Endothelial cell of umbilical vein (primary cell): ENCODE results near the gene PPP2R5B. TPM values are rescaled to one million over a fixed set of nuclear protein-coding genes. Genes with fewer than 3 reads are reported as not detected.

ENCODE experiments used
- BruUV-seq: library from RNA; stranded (reverse); fragments of 400-500 nt; replicated peaks from 2 replicates; lab custom pipeline; 2021; lab: Mats Ljungman, UMichigan
- CTCF ChIA-PET: fragments of 300-600, 350-600 bp; sonication (Branson Sonifier 250); formaldehyde crosslinking; loops from one replicate; lab custom pipeline; 2021; ENCODE audit warnings: antibody characterized with exemption, inconsistent platforms; lab: Charles Lee
- POLR2A ChIA-PET: fragments of 300-600, 350-600 bp; sonication (Branson Sonifier 250); formaldehyde crosslinking; loops from one replicate; lab custom pipeline; 2021; ENCODE audit warnings: antibody characterized with exemption, inconsistent platforms; lab: Charles Lee
- DNase-seq: peaks from one replicate; pipeline ENCODE4 v3.0.0-alpha.2; 2011; ENCODE audit warnings: low read depth, low spot score
- FAIRE-seq: peaks from 2 replicates; lab custom pipeline; 2011; peaks lifted over from hg19 to GRCh38; lab: Jason Lieb, UNC
- H2AFZ ChIP-seq: 2 replicates; pipeline ENCODE4 v1.6.0; 2012; ENCODE audit warnings: low read depth, low read length, control low read depth, inconsistent platforms
- H3K27ac ChIP-seq: 2 replicates; pipeline ENCODE4 v1.5.1; 2011; ENCODE audit warnings: low read depth, mild to moderate bottlenecking, control low read depth, low read length, moderate library complexity; ENCODE audit not compliant: insufficient read depth
- H3K27me3 ChIP-seq, 2 experiments: 2 replicates each; pipeline versions ENCODE4 v1.6.0 to v1.6.1; 2011; ENCODE audit warnings: low read length in 2 of 2, mixed read lengths in 1 of 2; ENCODE audit not compliant: control insufficient read depth in 2 of 2, insufficient read depth in 2 of 2
- H3K36me3 ChIP-seq, 2 experiments: 2 replicates in 1 of 2; 3 replicates in 1 of 2; pipeline ENCODE4 v1.5.1; 2011; ENCODE audit warnings: low read length in 2 of 2, mild to moderate bottlenecking in 1 of 2, moderate library complexity in 1 of 2; ENCODE audit not compliant: control insufficient read depth in 2 of 2, insufficient read depth in 2 of 2; ENCODE audit errors: extremely low read depth in 1 of 2
- H3K4me1 ChIP-seq: 3 replicates; pipeline ENCODE4 v1.5.1; 2011; ENCODE audit warnings: mild to moderate bottlenecking, low read length; ENCODE audit not compliant: control insufficient read depth, insufficient read depth; ENCODE audit errors: extremely low read depth
- H3K4me2 ChIP-seq: 2 replicates; pipeline ENCODE4 v1.6.1; 2011; ENCODE audit warnings: low read length, control low read depth, mixed read lengths; ENCODE audit not compliant: insufficient read depth
- H3K4me3 ChIP-seq, 3 experiments: fragments of 200-600 bp in 1 of 3; sonication (generic), shearing (Covaris generic) in 1 of 3; replicated peaks in 1 of 3; 2 replicates each; pipeline ENCODE4 v1.5.1; 2011 to 2016; ENCODE audit warnings: control low read depth in 3 of 3, low read length in 3 of 3, mild to moderate bottlenecking in 2 of 3, inconsistent platforms in 1 of 3, low read depth in 1 of 3, moderate library complexity in 1 of 3; ENCODE audit not compliant: insufficient read depth in 1 of 3
- H3K79me2 ChIP-seq: 2 replicates; pipeline ENCODE4 v1.6.0; 2012; ENCODE audit warnings: low read length, inconsistent platforms; ENCODE audit not compliant: control insufficient read depth, insufficient read depth
- H3K9ac ChIP-seq: replicated peaks from 2 replicates; pipeline ENCODE3; 2011; ENCODE audit warnings: low read length, control low read depth; ENCODE audit not compliant: insufficient read depth; ENCODE audit errors: extremely low read depth
- H3K9me1 ChIP-seq: replicated peaks from 3 replicates; pipeline ENCODE4 v1.6.0; 2011; ENCODE audit warnings: mild to moderate bottlenecking, low read length; ENCODE audit not compliant: control insufficient read depth, insufficient read depth; ENCODE audit errors: extremely low read depth
- H3K9me3 ChIP-seq: replicated peaks from 2 replicates; pipeline ENCODE4 v1.5.1; 2012; ENCODE audit warnings: low read length, inconsistent platforms; ENCODE audit not compliant: control insufficient read depth, insufficient read depth
- H4K20me1 ChIP-seq: replicated peaks from 2 replicates; pipeline ENCODE3; 2011; ENCODE audit warnings: mild to moderate bottlenecking, low read length; ENCODE audit not compliant: control insufficient read depth, insufficient read depth; ENCODE audit errors: extremely low read depth
- EZH2 ChIP-seq: IDR thresholded peaks from 2 replicates; pipeline ENCODE4 v1.6.1; 2012; ENCODE audit warnings: borderline replicate concordance, low read depth, mild to moderate bottlenecking, moderate library complexity, low read length, inconsistent platforms; ENCODE audit not compliant: severe bottlenecking
- FOS ChIP-seq: IDR thresholded peaks from 2 replicates; pipeline ENCODE4 v1.6.1; 2011; ENCODE audit warnings: mild to moderate bottlenecking, low read length, moderate library complexity, borderline replicate concordance; ENCODE audit not compliant: insufficient read depth
- GATA2 ChIP-seq: IDR thresholded peaks from 2 replicates; pipeline ENCODE4 v1.7.0; 2011; ENCODE audit warnings: low read depth, mild to moderate bottlenecking, moderate library complexity, mixed read lengths, low read length; ENCODE audit not compliant: insufficient read length, insufficient read depth
- JUN ChIP-seq: IDR thresholded peaks from 2 replicates; pipeline ENCODE4 v1.6.1; 2011; ENCODE audit warnings: borderline replicate concordance, low read depth; ENCODE audit not compliant: insufficient read length, insufficient read depth
- MYC ChIP-seq: IDR thresholded peaks from one replicate; pipeline ENCODE4 v1.6.1; 2011; ENCODE audit warnings: mild to moderate bottlenecking, low read depth, low read length
- POLR2A ChIP-seq: IDR thresholded peaks from 2 replicates; pipeline ENCODE4 v1.6.1; 2012; ENCODE audit warnings: low read depth, mild to moderate bottlenecking, control low read depth, low read length
- POLR2AphosphoS5 ChIP-seq: IDR thresholded peaks from 2 replicates; pipeline ENCODE4 v1.6.1; 2012; ENCODE audit warnings: low read depth, mild to moderate bottlenecking, control low read depth, low read length, moderate library complexity; ENCODE audit not compliant: insufficient read depth
- dilution Hi-C: fragments of 300-500 bp; cut with MboI; formaldehyde crosslinking; loops from one replicate; pipeline ENCODE4 v1.15.0; 2019; ENCODE audit warnings: low sequenced_read_pairs; ENCODE audit not compliant: extremely low pct_ligation_motif_present
- intact Hi-C: fragments of 100-400 bp; cut with micrococcal nuclease; formaldehyde crosslinking; loops from one replicate; pipeline ENCODE4 v1.10.0; 2022
- polyA plus RNA-seq, 4 experiments: library from polyadenylated mRNA; depleted of rRNA in 3 of 4; stranded (reverse) in 3 of 4; unstranded in 1 of 4; fragments of >200 nt; gene quantifications; 2 replicates each; pipeline versions ENCODE4 v1.2.1 to v1.2.3, GENCODE V29; 2011 to 2012; ENCODE audit warnings: missing spikeins in 1 of 4
- total RNA-seq: library from RNA; stranded (reverse); gene quantifications from 2 replicates; pipeline ENCODE4 v1.2.3, GENCODE V29; 2021
- TF ChIP-seq, protein P1 (sequence below): IDR thresholded peaks from 2 replicates; pipeline ENCODE4 v1.6.1; 2011; ENCODE audit not compliant: insufficient read depth, insufficient read length
- TF ChIP-seq, protein P2 (sequence below), 2 donors: IDR thresholded peaks; 1 replicate in 1 of 2; 2 replicates in 1 of 2; pipeline ENCODE4 v1.5.1; 2011; ENCODE audit warnings: low read length in 2 of 2, mild to moderate bottlenecking in 2 of 2, moderate library complexity in 2 of 2, control low read depth in 1 of 2, inconsistent platforms in 1 of 2, low read depth in 1 of 2; ENCODE audit not compliant: insufficient read depth in 1 of 2; ENCODE audit errors: extremely low read depth in 1 of 2

PPP2R5B gene
- total and polyA plus RNA-seq, 2 donors (not counting 3 experiments of a cell fraction or from before 2014, with no cell fraction given) = 17.6 to 17.8 TPM

- no peaks in the 10 kb centered on the region for H4K20me1 ChIP-seq
- no peak overlapping the region for H3K27ac ChIP-seq
- H2AFZ ChIP-seq = no peak overlapping the region
- ChIA-PET CTCF (interaction anchor here (1.4 to 2.7 kb wide), 4 partner anchors 12 to 133 kb away, joined by 3 to 7 read pairs (median 6); partner anchors contain the start of genes ARL2 and CDC42BPG), POLR2A (no interaction called here)
- no peak overlapping the region for H3K4me2 ChIP-seq
- DNase-seq (no peak), FAIRE-seq (no peak)
- no peaks in the 10 kb centered on the region for H3K27me3 ChIP-seq
- dilution Hi-C loops (no loop called here), intact Hi-C loops (no loop called here)
- H3K9me3 ChIP-seq = no peaks in the 10 kb centered on the region
- no peak overlapping the region for H3K4me3 ChIP-seq
- H3K9ac ChIP-seq = no peak overlapping the region
- BruUV-seq = no TSS peak
- H3K9me1 ChIP-seq = no peaks in the 10 kb centered on the region
- TF ChIP-seq POLR2AphosphoS5 (no peak), EZH2 (no peak), FOS (no peak), GATA2 (no peak), JUN (no peak), POLR2A (no peak), MYC (no peak)
- TF ChIP-seq, protein P1, sequence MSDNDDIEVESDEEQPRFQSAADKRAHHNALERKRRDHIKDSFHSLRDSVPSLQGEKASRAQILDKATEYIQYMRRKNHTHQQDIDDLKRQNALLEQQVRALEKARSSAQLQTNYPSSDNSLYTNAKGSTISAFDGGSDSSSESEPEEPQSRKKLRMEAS = no peak
- TF ChIP-seq, protein P2, sequence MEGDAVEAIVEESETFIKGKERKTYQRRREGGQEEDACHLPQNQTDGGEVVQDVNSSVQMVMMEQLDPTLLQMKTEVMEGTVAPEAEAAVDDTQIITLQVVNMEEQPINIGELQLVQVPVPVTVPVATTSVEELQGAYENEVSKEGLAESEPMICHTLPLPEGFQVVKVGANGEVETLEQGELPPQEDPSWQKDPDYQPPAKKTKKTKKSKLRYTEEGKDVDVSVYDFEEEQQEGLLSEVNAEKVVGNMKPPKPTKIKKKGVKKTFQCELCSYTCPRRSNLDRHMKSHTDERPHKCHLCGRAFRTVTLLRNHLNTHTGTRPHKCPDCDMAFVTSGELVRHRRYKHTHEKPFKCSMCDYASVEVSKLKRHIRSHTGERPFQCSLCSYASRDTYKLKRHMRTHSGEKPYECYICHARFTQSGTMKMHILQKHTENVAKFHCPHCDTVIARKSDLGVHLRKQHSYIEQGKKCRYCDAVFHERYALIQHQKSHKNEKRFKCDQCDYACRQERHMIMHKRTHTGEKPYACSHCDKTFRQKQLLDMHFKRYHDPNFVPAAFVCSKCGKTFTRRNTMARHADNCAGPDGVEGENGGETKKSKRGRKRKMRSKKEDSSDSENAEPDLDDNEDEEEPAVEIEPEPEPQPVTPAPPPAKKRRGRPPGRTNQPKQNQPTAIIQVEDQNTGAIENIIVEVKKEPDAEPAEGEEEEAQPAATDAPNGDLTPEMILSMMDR (IDR thresholded peaks at IDR 0.05; ENCODE audit: extremely low read depth in 1 of 2, insufficient read depth in 1 of 2, low read depth in 1 of 2, low read length in 2 of 2) = no peak
- peaks cover 18% of the 10 kb centered on the region for H3K79me2 ChIP-seq
- H3K36me3 ChIP-seq = no peaks in the 10 kb centered on the region
- H3K4me1 ChIP-seq = peaks cover 20% of the 10 kb centered on the region
Measured at GRCh38 chr11:64881476-64881875, 43.0 kb upstream of the PPP2R5B start.
